ENCODE results near the gene KISS1R. TPM values are rescaled to one million over a fixed set of nuclear protein-coding genes. Genes with fewer than 3 reads are reported as not detected.
"Not testable (repeated sequence)": the region's sequence is repeated elsewhere in the genome, so short reads cannot be mapped to it uniquely, and the experiment has no call there.

Gene KISS1R
- total RNA-seq, 1 donor from 2014 or later = not detected

DNA sequence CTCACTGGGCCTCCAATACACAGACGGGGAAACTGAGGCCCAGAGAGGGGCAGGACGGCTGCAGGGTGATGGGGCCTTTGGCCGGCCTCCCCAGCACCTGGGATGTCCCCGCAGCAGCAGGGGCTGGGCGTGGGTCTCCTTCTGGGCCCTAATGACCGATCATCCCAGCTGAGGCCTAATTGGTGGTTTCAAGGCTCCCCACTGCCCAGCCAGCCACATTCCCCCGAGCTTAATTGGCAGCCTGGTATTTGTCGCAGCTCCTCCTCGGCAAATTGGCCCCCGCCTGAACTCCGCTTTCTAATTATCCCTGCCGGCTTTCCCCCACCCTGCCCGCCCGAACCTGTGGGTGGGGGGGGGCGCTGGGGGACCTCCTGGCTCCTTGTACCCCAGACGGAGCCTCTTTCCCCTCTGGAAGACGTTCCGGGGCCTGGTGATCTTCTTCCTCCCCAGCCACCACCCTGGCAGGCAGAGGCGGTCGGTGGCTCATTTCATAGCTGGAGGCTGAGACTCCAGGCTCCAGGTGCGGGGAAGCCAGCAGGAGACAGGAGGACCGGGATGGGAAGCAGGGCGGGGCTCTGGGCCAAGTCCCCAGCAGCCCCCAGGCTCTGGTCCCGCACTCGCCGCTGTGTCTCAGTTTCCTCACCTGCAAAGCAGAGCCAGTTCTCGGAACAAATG, 39.8 kb downstream of the KISS1R start:
- no peak for DNase-seq
- Histone ChIP-seq H3K27ac (no peak overlapping the region), H3K9me3 (no peaks in the 10 kb centered on the region), H3K27me3 (ENCODE audit: low read depth) (no peaks in the 10 kb centered on the region), H3K36me3 (peaks cover 6% of the 10 kb centered on the region), H3K4me1 (peaks cover 27% of the 10 kb centered on the region), H3K4me3 (no peak overlapping the region)
- TF ChIP-seq, protein P1, sequence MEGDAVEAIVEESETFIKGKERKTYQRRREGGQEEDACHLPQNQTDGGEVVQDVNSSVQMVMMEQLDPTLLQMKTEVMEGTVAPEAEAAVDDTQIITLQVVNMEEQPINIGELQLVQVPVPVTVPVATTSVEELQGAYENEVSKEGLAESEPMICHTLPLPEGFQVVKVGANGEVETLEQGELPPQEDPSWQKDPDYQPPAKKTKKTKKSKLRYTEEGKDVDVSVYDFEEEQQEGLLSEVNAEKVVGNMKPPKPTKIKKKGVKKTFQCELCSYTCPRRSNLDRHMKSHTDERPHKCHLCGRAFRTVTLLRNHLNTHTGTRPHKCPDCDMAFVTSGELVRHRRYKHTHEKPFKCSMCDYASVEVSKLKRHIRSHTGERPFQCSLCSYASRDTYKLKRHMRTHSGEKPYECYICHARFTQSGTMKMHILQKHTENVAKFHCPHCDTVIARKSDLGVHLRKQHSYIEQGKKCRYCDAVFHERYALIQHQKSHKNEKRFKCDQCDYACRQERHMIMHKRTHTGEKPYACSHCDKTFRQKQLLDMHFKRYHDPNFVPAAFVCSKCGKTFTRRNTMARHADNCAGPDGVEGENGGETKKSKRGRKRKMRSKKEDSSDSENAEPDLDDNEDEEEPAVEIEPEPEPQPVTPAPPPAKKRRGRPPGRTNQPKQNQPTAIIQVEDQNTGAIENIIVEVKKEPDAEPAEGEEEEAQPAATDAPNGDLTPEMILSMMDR (IDR thresholded peaks at IDR 0.05) = no peak
- intact Hi-C loops (cut with DNase I) = no loop called here
- ATAC-seq = peak in 1 of 2 donors; percentile 17

DNA sequence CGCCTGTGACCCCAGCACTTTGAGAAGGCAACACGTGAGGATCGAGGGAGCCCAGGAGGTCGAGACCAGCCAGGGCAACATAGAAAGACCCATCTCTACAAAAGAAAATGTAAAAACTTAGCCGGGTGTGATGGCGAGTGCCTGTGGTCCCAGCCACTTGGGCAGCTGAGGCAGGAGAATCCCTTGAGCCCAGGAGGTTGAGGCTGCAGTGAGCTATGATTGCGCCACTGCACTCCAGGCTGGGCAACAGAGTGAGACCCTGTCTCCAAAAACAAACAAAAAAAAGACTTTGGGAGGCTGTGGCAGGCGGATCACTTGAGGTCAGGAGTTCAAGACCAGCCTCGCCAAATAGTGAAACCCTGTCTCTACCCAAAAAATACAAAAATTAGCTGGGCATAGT, 40.4 kb downstream of the KISS1R start:
- H3K9me3 ChIP-seq; DNase-seq; H3K27me3 ChIP-seq (ENCODE audit: low read depth); intact Hi-C loops (cut with DNase I); H3K4me3 ChIP-seq; H3K27ac ChIP-seq; H3K36me3 ChIP-seq; ATAC-seq: not testable (repeated sequence)
- peaks cover 25% of the 10 kb centered on the region for H3K4me1 ChIP-seq

DNA sequence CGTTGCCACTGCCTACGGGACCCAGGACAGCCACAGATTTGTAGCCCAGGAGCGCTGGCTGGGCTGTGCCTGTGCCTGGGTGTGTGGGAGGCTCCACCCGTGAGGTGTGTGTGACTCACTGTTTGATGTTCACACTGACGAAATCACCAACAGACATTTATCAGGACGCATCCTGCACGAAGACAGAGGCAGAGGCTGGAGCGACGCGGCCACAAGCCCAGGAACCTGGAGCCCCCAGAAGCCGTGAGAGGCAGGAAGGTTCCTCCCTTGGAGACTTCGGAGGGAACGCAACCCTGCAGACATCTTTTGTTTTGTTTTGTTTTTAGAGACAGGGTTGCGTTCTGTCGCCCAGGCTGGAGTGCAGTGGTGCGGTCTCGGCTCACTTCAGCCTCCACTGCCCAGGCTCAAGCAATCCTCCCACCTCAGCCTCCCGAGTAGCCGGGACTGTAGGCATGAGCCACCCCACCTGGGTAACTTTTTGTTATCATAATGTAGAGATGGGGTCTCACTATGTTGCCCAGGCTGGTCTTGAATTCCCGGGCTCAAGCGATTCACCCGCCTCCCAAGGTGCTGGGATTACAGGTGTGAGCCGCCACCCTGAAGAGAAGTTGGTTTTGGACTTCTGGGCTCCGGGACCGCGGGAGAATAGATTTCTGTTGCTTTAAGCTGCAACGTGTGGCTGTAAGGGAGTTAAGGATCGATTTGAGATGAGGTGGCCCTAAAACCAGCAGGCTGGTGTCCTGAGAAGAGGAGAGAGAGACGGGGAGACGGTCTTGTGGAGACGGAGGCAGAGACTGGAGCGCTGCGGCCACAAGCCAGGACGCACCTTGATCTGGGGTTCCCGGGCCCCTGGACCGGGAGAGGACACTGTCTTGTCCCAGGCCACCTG, 42.1 kb downstream of the KISS1R start:
- TF ChIP-seq, protein P1 (IDR thresholded peaks at IDR 0.05) = no peak
- Histone ChIP-seq H3K27ac (no peak overlapping the region), H3K4me3 (no peak overlapping the region), H3K27me3 (ENCODE audit: low read depth) (no peaks in the 10 kb centered on the region), H3K36me3 (peaks cover 10% of the 10 kb centered on the region), H3K4me1 (peaks cover 15% of the 10 kb centered on the region), H3K9me3 (no peaks in the 10 kb centered on the region)
- DNase-seq = no peak
- intact Hi-C loops (cut with DNase I) = no loop called here
- ATAC-seq = no peak

DNA sequence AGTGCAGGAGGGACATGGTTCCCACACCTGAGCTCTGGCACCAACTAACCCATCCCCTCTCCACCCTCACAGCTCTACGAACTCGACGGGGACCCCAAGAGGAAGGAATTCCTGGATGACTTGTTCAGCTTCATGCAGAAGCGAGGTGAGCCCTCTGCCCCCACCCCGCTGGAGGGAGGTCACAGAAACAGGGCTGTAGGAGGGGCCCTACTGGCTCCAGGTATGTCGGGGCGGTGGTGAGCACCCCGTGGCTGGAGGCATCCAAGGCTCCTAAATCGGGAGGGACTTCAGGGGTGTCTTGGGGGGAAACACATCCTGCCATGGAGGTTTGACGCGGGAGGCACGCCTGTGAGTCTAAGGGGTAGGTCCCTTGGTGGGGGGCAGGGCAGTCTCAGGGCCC, 42.9 kb downstream of the KISS1R start:
- Histone ChIP-seq H3K4me3 (no peak overlapping the region), H3K9me3 (no peaks in the 10 kb centered on the region), H3K27me3 (ENCODE audit: low read depth) (no peaks in the 10 kb centered on the region), H3K36me3 (peaks cover 18% of the 10 kb centered on the region), H3K4me1 (peaks cover 15% of the 10 kb centered on the region), H3K27ac (no peak overlapping the region)
- intact Hi-C loops (cut with DNase I) = no loop called here
- DNase-seq (no peak), ATAC-seq (no peak)
- TF ChIP-seq, protein P1 (IDR thresholded peaks at IDR 0.05) = no peak

DNA sequence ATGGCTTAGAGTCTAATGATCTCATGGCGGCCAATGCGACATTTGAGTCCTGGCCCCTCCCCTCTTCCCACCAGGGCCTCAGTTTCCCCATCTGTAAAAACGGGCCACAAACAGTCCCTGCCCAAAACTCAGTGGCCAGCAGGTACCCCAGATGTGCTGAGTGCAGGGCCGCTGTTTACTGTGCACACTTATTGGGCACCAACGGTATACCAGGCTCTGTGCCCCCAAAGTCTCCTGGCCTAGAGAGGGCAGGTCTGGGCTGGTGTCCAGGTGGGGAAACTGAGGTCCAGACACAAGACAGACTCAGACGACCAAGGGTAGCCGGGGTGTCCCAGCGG, 43.4 kb downstream of the KISS1R start:
- H3K36me3 ChIP-seq = peaks cover 23% of the 10 kb centered on the region
- H3K4me1 ChIP-seq = peaks cover 15% of the 10 kb centered on the region
- intact Hi-C loops (cut with DNase I) = no loop called here
- ATAC-seq (no peak), DNase-seq (no peak)
- H3K27ac ChIP-seq = no peak overlapping the region
- H3K27me3 ChIP-seq (ENCODE audit: low read depth) = no peaks in the 10 kb centered on the region
- no peak overlapping the region for H3K4me3 ChIP-seq
- TF ChIP-seq, protein P1 (IDR thresholded peaks at IDR 0.05) = no peak
- H3K9me3 ChIP-seq = no peaks in the 10 kb centered on the region

Measured in lower lobe of right lung (tissue), 2 donors.